Effector memory CD8-positive, alpha-beta T cell (primary cell): ENCODE results near the gene GSAP.
"Not testable (repeated sequence)": the region's sequence is repeated elsewhere in the genome, so short reads cannot be mapped to it uniquely, and the experiment has no call there.

ENCODE experiments used
- ATAC-seq: fragments of 150-1000 bp; cut with Tn5 transposase; replicated peaks from 2 replicates; pipeline ENCODE4 v1.10.0; 2021; ENCODE audit warnings: mild to moderate bottlenecking, moderate library complexity
- DNase-seq, 3 experiments: peaks; one replicate each; pipeline ENCODE4 v3.0.0; 2021
- H3K27ac Mint-ChIP-seq, 2 donors: one replicate each; pipeline ENCODE4 v1.8.0; 2022; ENCODE audit warnings: mild to moderate bottlenecking in 2 of 2, mixed read lengths in 2 of 2, moderate library complexity in 2 of 2
- H3K27me3 Mint-ChIP-seq, 2 donors: one replicate each; pipeline ENCODE4 v1.8.0; 2022; ENCODE audit warnings: mixed read lengths in 2 of 2
- H3K36me3 Mint-ChIP-seq: one replicate; pipeline ENCODE4 v1.8.0; 2022; ENCODE audit warnings: mild to moderate bottlenecking, moderate library complexity, mixed read lengths; ENCODE audit not compliant: insufficient read depth
- H3K4me1 Mint-ChIP-seq, 2 donors: one replicate each; pipeline ENCODE4 v1.8.0; 2022; ENCODE audit warnings: low read depth in 2 of 2, mixed read lengths in 2 of 2
- H3K4me3 Mint-ChIP-seq, 2 donors: one replicate each; pipeline ENCODE4 v1.8.0; 2022; ENCODE audit warnings: mild to moderate bottlenecking in 2 of 2, mixed read lengths in 2 of 2, moderate library complexity in 2 of 2
- H3K9me3 Mint-ChIP-seq, 2 donors: one replicate each; pipeline ENCODE4 v1.8.0; 2022; ENCODE audit warnings: mixed read lengths in 2 of 2

GSAP gene

DNA sequence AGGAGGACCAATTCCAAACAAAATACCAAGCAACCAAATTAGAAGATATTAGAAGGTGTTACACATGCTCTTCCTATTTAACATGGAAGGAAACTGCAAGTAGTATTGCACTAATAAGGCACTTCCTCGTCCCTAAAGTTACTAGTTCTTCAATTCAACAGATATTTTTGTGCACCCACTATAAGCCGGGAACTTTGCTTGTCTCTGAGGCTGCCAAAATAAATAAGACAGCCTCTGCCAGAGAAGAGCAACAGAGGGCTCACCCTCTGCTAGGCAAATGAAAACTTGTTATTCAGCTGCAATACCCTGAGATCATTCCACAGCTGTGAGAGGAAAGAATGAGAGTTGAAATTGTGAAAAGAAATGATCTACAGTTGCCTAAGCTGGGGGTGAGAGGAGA is 37.4 kb upstream of the GSAP start:
- no peak for ATAC-seq

DNA sequence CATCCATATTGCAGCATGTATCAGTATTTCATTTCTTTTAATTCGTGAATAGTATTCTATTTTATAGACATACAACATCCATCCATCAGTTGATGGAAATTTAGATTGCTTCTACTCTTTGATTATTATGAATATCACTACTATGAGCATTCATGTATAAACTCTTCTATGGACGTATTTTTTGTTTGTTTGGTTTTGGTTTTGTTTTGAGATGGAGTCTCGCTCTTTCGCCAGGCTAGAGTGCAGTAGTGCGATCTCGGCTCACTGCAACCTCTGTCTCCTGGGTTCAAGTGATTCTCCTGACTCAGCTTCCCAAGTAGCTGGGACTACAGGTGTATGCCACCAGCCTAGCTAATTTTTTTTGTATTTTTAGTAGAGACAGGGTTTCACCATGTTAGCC is 35.8 kb upstream of the GSAP start:
- not testable (repeated sequence) for H3K9me3 Mint-ChIP-seq, H3K4me1 Mint-ChIP-seq, H3K36me3 Mint-ChIP-seq, H3K27me3 Mint-ChIP-seq, DNase-seq, ATAC-seq
- Mint-ChIP-seq H3K4me3 (peak overlapping the region; percentile 29 to 49), H3K27ac (peak overlapping the region; percentile 59 to 77)

More for the DNA sequence above, 37.4 kb upstream of the GSAP start:
- Mint-ChIP-seq H3K27ac (no peak overlapping the region), H3K27me3 (no peaks in the 10 kb centered on the region), H3K36me3 (no peaks in the 10 kb centered on the region), H3K4me3 (no peak overlapping the region), H3K9me3 (no peaks in the 10 kb centered on the region), H3K4me1 (peaks cover 0 to 3% of the 10 kb centered on the region in 2 donors)
- DNase-seq: no peak

DNA sequence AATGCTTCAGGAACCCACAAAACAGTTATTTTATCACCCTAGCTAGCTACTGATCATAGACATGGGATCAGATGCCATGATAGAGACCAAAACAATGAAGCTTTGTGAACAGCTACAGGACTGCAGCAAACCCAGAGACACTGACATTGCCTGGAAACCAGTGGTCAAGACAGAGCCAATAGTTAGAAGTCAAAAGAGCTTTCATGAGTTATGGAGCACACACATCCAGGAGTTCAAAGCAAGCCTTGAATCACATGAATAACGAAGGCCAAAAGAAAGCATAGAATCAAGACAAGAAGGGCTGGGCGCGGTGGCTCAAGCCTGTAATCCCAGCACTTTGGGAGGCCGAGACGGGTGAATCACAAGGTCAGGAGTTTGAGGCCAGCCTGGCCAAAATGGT is 34.5 kb upstream of the GSAP start:
- Mint-ChIP-seq H3K27me3 (no peaks in the 10 kb centered on the region), H3K27ac (no peak overlapping the region), H3K4me1 (peaks cover 4 to 8% of the 10 kb centered on the region in 2 donors), H3K4me3 (no peak overlapping the region), H3K9me3 (no peaks in the 10 kb centered on the region), H3K36me3 (no peaks in the 10 kb centered on the region)
- no peak for DNase-seq
- ATAC-seq: no peak

DNA sequence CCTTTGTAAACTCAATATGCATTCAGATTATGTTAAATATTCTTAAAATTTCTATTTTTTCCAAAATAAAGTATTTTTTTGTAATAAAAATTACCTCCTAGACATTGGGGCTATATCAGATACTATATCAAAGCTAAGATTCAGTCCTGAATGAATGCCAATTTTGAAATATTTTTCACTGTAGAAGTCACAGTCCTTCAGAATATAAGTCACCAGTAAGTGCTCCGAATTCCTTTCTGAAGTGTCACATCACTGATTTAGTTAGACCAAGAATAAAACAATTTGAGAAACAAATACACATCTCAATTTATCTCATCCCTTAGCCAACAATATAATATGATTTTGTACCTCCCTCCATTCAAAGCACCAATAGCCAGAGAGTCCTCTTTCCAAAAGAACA is 33.9 kb upstream of the GSAP start:
- H3K9me3 Mint-ChIP-seq: no peaks in the 10 kb centered on the region
- peaks cover 4 to 8% of the 10 kb centered on the region in 2 donors for H3K4me1 Mint-ChIP-seq
- no peak overlapping the region for H3K27ac Mint-ChIP-seq
- ATAC-seq: no peak
- DNase-seq: no peak
- H3K4me3 Mint-ChIP-seq: no peak overlapping the region
- H3K27me3 Mint-ChIP-seq: no peaks in the 10 kb centered on the region
- H3K36me3 Mint-ChIP-seq: no peaks in the 10 kb centered on the region

DNA sequence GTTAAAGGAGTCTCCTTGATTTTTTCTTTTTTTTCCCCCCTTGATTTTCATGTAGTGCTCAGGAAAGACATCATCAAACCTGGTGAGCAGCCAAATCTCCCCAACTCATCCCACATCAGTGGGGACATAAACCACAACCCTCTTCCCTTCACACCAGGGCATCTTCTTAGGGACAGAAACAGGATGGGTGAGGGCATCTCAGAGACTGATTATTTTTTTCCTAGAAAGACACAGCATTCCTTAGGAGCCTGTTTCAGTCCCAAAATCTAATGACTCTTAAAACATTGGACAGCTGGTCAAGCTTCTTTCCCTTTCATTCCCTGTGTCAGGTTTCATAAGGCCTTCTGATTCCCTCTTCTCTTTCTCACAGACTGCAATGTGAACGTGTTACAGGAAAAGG is 31.5 kb upstream of the GSAP start:
- H3K4me3 Mint-ChIP-seq: no peak overlapping the region
- no peaks in the 10 kb centered on the region for H3K27me3 Mint-ChIP-seq
- peaks cover 4 to 8% of the 10 kb centered on the region in 2 donors for H3K4me1 Mint-ChIP-seq
- ATAC-seq: no peak
- H3K9me3 Mint-ChIP-seq: no peaks in the 10 kb centered on the region
- DNase-seq: no peak
- no peak overlapping the region for H3K27ac Mint-ChIP-seq
- H3K36me3 Mint-ChIP-seq: no peaks in the 10 kb centered on the region

DNA sequence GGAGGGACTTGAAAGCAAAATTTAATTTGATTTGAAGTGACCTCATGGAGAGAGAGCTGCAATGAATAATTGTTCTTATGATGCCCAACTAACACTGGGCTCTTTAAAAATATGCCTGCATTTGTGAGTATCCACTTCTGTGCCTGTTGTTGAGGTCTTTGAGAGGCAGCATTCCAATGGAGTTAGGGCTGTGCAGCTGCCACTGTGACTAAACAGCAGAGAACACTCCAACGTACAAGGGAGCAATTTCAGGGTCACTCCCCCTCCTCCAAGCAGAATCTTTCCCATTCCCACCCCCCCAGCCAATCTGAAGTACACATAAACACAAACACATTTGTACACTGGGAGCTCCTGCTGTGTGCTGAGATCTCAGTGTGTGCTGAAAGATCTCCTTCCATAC is 28.0 kb upstream of the GSAP start:
- Mint-ChIP-seq H3K36me3 (no peaks in the 10 kb centered on the region), H3K27ac (no peak overlapping the region)

DNA sequence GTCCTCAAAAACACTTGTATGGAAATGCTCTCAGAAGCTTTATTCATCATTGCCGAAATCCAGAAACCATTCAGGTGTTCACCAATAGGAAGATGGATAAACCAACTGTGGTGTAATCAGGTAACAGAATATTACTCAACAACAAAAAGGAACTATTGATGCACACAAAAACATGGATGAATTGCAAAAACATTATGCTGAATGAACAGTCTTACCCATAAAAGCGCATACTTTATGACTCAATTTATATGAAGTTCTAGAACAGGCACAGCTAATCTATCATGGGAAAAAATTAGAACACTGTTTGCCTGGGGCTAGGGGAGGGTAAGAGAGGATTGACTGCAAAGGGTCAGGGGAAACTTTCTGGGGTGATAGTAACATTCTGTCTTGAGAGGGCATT is 26.9 kb upstream of the GSAP start:
- DNase-seq: no peak
- Mint-ChIP-seq H3K9me3 (no peaks in the 10 kb centered on the region), H3K27me3 (no peaks in the 10 kb centered on the region), H3K4me1 (peaks cover 6 to 9% of the 10 kb centered on the region in 2 donors), H3K27ac (no peak overlapping the region), H3K4me3 (no peak overlapping the region), H3K36me3 (no peaks in the 10 kb centered on the region)
- no peak for ATAC-seq

More for the DNA sequence above, 28.0 kb upstream of the GSAP start:
- Mint-ChIP-seq H3K4me3 (no peak overlapping the region), H3K27me3 (no peaks in the 10 kb centered on the region), H3K4me1 (peaks cover 4 to 6% of the 10 kb centered on the region in 2 donors), H3K9me3 (no peaks in the 10 kb centered on the region)
- ATAC-seq (no peak), DNase-seq (no peak)

DNA sequence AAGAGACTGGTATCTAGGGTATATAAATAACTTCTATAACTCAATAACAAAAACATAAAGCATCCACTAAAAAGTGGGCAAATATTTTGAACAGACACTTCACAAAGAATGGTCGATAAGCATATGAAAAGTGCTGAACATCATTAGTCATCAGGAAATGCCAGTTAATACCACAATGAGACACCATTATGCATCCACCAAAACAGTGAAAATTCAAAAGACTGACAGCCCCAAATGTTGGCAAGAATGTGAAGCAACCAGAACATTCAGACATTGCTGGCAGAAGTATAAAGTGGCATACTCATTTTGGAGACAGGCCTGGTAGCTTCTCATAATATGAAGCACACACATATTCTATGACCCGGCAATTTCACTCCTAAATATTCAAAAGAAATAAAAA is 26.5 kb upstream of the GSAP start:
- H3K36me3 Mint-ChIP-seq: no peaks in the 10 kb centered on the region
- H3K27ac Mint-ChIP-seq: peak overlapping the region in 1 of 2 donors; percentile 14
- peaks cover 5 to 7% of the 10 kb centered on the region in 2 donors for H3K4me1 Mint-ChIP-seq
- H3K4me3 Mint-ChIP-seq: no peak overlapping the region
- no peaks in the 10 kb centered on the region for H3K9me3 Mint-ChIP-seq
- DNase-seq (no peak), ATAC-seq (no peak)
- H3K27me3 Mint-ChIP-seq: no peaks in the 10 kb centered on the region

DNA sequence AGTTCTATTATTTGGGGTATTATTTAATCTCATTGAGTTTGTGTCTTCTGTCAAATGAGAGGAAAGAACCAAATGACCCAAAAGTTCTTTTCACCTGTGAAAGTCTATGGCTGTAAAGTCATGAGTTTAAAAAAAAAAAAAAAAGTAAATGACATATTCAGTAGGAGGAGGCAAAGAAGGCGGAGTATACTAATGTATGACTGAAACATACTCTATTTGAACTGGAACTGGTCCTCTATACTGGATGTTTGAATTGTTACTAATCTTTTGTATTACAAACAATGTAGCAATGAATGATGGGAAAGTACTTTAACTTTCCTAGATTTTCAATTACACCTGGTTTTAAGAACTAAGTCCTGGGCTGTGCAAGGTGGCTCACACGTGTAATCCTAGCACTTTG is 24.9 kb upstream of the GSAP start:
- Mint-ChIP-seq H3K27me3 (peaks cover 0 to 6% of the 10 kb centered on the region in 2 donors), H3K36me3 (no peaks in the 10 kb centered on the region), H3K4me3 (no peak overlapping the region), H3K27ac (no peak overlapping the region), H3K9me3 (no peaks in the 10 kb centered on the region), H3K4me1 (peaks cover 2 to 4% of the 10 kb centered on the region in 2 donors)
- DNase-seq (no peak), ATAC-seq (no peak)

DNA sequence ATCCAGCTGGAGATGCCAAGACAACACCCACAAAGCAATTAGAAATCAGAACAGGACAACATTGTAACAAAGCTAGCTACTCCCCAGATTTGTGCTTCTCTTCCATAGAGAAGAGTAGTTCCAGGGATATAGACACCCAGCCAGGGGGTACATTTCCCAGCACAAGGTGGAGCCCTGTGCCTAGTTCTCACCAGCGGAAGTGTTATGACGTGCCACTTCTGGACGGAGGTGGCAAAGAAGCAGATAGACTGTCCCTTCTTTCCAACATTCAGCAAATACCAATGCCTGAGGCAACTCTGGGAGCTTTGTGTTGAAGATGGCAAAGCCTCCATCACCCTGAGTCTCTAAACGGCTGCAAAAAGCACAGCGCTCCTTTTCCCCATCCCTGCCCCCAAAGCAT is 23.4 kb upstream of the GSAP start:
- Mint-ChIP-seq H3K27ac (no peak overlapping the region), H3K36me3 (no peaks in the 10 kb centered on the region), H3K4me1 (peaks cover 2 to 4% of the 10 kb centered on the region in 2 donors), H3K27me3 (peaks cover 3 to 8% of the 10 kb centered on the region in 2 donors), H3K4me3 (no peak overlapping the region), H3K9me3 (no peaks in the 10 kb centered on the region)
- ATAC-seq (no peak), DNase-seq (no peak)

DNA sequence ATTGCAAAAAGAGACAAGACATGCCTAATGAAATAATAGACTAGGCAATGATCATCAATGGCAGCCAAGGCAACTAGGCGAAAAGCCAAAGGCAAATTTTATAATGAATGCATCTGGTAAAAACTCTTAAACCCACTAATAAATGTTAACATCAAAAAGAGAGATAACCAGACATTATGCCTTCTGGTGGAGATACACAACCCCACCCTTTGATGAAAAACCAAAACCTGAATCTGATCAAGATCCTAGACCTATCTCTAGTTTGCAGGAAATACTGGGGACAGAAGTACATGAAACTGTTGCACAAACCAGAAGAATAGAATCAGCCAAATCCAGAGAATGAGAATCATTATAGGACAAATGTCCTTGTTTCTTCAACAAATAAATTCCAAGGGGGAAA is 22.0 kb upstream of the GSAP start:
- DNase-seq: no peak
- ATAC-seq: no peak
- Mint-ChIP-seq H3K4me1 (peaks cover 2 to 4% of the 10 kb centered on the region in 2 donors), H3K4me3 (no peak overlapping the region), H3K36me3 (no peaks in the 10 kb centered on the region), H3K27ac (no peak overlapping the region), H3K9me3 (no peaks in the 10 kb centered on the region), H3K27me3 (peaks cover 10 to 19% of the 10 kb centered on the region in 2 donors)

DNA sequence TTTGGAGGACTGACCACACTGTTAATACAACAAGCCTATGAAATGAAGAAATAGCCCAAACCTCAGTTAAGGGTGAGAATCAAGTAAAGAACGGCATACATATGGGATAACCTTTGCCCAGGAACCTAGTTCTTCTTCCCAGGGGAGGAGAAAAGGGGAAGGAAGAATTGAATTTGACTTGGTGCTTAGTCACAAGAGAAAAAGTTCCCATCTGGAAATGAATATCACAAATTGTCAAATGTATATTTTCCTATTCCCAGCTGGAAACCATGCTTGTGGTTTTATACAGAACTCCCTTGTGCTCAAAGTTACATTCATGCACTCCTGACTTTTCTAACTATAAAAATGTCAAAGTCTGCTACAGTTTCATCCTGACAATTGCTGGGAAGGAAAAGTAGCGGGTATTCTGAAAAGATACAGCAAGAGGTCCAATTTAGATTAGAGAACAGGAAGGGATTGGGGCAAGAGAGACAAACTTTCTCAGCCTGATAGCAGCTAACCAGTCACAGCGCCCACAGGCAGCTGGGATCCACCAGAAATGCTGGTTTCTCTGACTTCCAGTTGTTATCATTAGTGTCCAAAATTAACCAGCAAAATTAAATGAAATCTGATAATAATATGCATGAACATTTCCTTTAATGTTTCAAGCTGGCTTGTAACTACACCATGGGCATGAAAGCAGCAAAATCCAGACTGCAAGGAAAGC is 18.6 kb upstream of the GSAP start:
- ATAC-seq: no peak
- Mint-ChIP-seq H3K4me1 (peaks cover 2 to 4% of the 10 kb centered on the region in 2 donors), H3K27ac (no peak overlapping the region), H3K36me3 (no peaks in the 10 kb centered on the region), H3K4me3 (no peak overlapping the region), H3K9me3 (no peaks in the 10 kb centered on the region), H3K27me3 (peaks cover 10 to 19% of the 10 kb centered on the region in 2 donors)
- DNase-seq: no peak

DNA sequence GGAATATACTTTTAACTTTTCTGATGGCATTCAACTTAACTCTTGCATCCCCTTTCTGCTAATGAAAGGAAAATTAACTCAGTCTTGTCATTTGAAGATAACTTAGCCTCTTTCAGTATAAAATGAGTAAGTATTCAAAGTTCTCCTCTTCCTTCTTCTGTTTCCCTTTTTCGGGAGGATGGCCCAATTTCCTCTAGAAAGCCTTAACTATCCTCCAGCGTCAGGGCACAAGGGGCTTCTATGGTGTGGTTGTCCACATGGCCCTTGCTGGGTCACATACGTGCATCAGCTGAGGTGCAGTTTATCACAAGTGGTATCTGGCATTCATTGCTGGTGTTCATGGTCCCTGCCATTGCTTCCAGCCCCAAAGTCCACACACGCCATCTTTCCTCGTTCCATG is 17.8 kb upstream of the GSAP start:
- H3K9me3 Mint-ChIP-seq: no peaks in the 10 kb centered on the region
- H3K4me3 Mint-ChIP-seq: no peak overlapping the region
- H3K27ac Mint-ChIP-seq: no peak overlapping the region
- peaks cover 10 to 19% of the 10 kb centered on the region in 2 donors for H3K27me3 Mint-ChIP-seq
- ATAC-seq (no peak), DNase-seq (no peak)
- no peaks in the 10 kb centered on the region for H3K36me3 Mint-ChIP-seq
- peaks cover 6 to 8% of the 10 kb centered on the region in 2 donors for H3K4me1 Mint-ChIP-seq

DNA sequence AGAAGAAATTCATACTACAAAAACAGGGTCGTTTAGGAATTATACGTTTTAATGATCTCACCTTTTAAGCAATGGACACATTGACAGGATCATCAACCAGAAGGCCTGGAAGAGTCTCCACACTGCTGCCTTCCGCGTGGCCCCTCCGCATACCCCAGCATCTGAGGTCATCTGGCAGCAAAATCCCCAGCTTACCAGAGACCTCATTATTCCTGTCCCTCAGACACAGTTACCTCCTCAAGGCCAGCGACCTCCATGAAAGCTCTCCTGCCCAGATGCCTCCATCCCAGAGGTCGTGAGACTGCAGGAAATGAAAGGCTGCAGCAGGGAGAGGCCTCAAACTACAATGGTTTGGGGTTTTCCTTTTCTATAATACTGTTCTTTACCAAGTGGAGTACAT is 14.8 kb upstream of the GSAP start:
- no peak for ATAC-seq
- Mint-ChIP-seq H3K4me3 (no peak overlapping the region), H3K27me3 (peaks cover 10 to 14% of the 10 kb centered on the region in 2 donors), H3K27ac (peak overlapping the region in 1 of 2 donors; percentile 33), H3K4me1 (peaks cover 17 to 22% of the 10 kb centered on the region in 2 donors), H3K36me3 (no peaks in the 10 kb centered on the region), H3K9me3 (no peaks in the 10 kb centered on the region)
- DNase-seq: no peak
